ENCODE measurements around the gene KL.
A peak's percentile ranks its signal among the peaks of the same experiment; 100 is the strongest.

KL gene

DNA sequence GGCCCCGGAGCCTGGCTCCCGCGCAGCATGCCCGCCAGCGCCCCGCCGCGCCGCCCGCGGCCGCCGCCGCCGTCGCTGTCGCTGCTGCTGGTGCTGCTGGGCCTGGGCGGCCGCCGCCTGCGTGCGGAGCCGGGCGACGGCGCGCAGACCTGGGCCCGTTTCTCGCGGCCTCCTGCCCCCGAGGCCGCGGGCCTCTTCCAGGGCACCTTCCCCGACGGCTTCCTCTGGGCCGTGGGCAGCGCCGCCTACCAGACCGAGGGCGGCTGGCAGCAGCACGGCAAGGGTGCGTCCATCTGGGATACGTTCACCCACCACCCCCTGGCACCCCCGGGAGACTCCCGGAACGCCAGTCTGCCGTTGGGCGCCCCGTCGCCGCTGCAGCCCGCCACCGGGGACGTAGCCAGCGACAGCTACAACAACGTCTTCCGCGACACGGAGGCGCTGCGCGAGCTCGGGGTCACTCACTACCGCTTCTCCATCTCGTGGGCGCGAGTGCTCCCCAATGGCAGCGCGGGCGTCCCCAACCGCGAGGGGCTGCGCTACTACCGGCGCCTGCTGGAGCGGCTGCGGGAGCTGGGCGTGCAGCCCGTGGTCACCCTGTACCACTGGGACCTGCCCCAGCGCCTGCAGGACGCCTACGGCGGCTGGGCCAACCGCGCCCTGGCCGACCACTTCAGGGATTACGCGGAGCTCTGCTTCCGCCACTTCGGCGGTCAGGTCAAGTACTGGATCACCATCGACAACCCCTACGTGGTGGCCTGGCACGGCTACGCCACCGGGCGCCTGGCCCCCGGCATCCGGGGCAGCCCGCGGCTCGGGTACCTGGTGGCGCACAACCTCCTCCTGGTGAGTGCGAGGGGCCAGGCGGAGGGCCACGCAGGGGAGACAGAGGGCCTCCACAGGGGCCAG lies at the start of gene KL:
KL (plus strand) TSS at position 10 of the 909 bp plus-strand sequence; CDS start at position 28, 18 bp downstream.
- DNase-seq: peak; percentile 13

DNA sequence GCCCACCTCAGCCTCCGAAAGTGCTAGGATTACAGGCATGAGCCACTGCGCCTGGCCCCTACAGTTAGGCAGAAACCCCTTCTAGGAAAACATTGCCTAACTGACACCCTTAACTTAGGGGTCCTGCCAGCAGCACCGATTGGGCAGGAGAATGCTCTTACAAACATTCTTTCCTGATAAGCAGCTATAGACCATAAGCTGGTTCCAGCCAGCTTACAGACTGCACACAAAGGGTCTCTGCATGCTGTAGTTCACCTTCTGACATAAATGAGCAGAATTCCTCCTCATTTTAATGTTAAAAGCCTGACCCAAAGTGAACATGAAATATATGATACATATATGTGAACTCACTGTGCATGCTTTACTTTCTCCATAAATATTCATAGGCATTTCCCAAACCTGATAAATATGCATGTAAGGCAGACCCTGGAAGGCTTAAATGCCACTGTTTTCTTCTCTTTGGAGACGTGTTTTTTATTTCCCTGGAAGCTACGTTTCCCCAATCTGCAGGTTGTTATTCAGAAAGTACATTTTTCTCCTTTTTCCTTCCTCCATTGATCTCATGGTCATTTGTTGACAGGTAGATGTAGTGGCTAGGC lies 48.5 kb upstream of the KL start:
- DNase-seq: no peak

DNA sequence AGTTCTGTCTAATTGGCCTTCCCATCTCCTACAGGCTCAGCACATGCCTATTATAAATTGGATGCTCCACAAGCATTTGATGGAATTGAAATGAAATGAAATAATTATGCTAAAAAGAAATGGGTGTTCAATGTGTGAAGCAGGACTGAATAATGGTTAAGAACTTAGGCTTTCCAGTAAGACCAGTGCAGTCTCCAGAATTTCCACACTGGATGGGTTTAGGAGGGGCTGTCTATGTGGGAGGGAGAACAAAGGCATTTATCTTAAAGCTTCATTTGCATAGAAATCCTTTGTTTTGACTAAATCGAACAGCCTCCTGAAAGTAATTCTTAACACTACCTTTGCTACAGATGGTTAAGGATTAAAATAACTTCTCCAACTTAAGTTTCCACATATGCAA lies 47.9 kb upstream of the KL start:
- DNase-seq: no peak

DNA sequence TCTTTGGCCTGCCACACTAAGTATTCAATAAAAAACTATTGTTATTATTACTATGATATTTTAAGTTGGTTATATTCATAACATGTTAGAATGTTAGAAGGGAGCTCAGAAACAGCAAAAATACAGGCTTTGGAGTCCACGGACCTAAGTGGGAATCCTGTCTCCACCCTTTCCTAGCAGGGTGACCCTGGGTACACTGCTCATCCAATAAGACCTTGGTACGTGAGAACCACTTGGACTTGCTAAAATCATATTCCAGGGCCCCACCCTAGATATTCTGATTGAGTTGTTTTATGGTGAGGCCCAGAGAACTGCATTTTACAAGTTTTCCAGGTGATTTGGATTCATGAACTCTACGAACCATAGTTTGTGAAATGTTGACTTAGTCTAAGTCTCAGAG lies 47.4 kb upstream of the KL start:
- DNase-seq: no peak

DNA sequence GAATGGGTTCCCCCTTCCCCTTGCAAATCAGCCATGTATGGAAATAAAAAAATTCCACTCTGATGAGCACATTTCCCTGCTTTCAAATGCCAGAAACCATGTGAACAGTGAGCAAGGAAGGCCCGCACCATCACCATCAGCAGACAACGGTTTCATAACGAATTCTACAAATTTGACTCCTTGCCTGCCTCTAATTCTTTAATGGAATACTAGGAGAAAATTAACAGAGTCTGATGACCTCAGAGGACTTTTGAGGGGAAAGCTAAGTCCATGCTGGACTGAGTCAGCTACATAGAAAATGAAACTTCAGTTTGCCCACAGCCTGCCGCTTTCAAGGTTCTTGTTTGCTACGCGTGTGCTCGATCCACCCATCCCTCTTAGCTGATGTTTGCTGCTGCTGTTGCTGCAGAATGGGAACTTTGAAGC lies 46.7 kb upstream of the KL start:
- no peak for DNase-seq

DNA sequence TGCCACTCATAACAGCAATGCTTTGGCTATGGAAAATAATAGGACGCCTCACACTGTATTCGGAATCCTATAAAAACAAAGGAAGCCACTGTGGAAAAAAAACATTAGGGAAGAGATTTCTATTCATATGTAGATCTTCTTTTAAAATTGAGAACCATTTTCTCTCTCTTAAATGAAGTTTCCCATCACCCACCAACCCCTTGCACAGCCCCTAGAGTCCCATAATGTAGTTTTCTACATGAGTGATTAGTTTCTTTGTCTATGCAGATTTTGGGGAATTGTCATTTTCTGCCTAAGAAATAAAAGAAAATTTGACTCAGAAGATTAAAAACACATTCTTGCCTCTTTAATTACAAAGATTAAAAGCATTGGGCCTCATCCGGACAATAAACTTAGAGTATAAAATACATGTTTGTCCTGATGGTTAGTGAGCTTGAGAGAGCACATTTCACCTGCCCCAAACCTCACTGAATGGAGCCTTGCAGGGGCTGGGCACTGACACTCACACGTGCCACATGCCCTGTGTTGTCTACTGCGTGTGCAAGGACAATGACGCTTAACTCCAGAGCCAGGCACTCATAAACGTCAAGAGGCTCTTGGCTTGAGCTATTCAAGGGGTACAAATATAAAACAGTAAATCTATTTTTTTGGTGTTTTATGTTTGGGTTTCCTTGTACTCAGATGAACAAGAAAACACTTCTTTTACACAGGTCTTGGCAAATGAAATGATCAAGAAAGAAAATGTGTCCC lies 40.0 kb upstream of the KL start:
- DNase-seq: peak; percentile 32

DNA sequence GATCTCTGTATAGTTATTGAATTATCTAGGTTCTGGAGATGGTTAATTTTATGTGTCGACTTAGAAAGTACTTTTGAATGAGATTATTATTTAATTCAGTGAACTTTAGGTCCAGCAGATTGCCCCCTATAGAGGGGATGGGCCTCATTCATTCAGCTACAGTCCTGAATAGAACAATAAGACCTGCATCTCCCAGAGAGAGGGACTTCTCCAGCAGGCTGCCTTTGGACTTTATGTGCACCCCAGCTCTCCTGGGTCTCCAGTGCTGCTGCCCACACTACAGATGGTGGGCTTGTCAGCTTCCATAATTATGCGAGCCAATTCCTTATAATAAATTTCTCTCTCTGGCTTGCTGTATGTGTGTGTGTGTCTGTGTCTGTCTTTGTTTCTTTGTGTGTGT lies 39.3 kb upstream of the KL start:
- DNase-seq: no peak

DNA sequence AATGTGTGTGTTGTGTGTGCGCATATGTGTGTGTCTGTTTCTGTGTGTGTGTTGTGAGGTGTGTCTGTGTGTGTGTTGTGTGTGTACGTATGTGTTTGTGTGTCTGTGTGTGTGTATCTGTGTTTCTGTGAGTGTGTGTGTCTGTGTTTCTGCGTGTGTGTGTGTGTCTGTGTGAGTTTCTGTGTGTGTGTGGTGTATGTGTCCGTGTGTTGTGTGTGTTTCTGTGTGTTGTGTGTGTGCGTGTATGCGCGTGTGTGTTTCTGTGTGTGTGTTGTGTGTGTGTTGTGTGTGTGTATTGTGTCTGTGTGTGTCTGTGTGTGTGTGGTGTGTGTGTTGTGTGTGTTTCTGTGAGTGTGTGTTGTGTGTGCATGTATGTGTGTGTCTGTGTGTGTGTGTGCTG lies 38.9 kb upstream of the KL start:
- no peak for DNase-seq

DNA sequence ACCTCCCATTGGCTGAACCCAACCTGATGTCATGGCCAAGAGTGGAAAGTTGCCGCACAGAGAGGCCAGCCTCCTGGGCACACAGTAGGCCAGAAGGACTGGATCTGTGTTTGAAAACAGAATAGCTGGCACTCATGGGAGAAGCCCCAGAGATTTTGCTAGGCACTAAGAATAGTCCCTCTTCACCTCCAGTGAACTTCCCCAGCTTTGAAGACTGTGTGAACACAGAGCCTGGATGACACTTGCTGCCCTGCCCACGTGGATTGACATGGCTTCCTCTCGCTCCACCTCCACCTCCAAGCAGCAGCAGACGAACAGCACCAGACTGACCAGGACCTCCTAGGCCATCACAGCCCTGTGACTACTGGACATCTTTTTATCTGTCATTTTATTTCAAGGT lies 37.9 kb upstream of the KL start:
- no peak for DNase-seq

DNA sequence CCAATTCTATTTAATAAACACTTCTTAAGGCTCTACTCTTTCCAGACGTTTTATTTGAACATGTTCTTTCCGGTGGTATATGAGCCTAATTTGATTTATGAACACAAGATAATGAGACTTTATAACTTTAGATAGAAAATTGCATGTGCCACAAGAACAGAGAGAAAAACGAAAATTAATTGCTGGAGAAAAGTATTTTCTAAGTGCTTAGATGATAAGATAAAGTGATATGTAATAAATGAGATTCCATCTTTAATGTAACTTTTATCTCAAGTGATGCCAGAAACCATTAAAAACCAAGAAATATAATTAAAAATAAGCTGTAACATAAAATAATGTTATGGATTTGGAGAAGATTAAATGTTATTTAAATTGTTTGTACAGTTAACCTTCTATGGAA lies 33.2 kb upstream of the KL start:
- DNase-seq: no peak

DNA sequence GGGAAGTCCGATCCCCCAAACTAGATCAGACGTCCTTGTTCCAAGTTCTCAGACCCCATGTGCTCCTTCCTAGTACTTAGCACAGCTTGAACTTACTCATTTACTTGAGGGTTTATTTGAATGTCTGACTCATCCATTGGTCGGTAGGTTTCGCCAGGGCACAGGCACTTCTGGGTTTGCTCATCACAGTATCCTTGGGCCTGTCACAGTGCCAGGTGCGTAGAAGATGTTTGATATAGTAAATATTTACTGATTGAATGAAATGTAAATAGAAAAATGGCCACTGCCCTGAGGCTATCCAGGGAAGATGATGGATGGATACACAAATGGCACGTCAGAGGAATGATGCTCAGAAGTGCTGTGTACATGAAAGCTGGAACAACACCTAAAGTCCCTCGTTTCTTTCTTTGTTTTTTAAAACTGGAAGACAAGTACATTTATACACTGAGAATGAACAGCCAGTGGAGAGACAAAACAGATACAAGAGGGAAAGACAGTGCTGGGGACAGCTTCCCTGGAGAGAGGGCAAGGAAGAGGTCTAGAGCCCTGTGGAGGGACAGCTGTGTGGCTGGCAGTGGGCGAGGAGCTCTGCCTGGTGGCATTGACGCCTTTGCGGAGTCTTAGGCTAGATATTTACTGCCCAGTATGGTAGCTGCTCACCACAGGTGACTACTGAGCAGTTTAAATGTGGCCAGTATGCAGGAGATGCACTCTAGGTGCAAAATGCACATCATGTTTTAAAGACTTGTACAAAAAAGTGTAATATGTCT lies 31.2 kb upstream of the KL start:
- DNase-seq: no peak

DNA sequence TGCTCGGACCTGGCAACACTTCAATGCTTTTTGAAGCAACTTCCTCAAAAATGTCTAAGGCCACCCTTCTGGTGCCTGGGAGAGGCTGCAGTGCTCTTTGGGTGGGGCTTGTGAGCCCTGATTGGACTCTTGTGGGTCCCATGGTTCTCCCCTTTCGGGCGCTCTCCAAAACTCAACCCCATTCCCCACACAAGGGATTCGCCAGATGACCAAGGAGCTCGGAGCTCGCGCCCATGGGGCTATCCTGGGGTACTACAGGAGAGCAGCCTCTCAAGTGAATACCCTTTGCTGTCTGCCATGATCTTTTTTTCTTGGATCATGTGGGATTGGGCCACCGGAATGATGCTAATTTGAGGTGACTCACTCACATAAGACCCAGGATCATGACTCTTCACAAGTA lies 29.7 kb upstream of the KL start:
- no peak for DNase-seq

DNA sequence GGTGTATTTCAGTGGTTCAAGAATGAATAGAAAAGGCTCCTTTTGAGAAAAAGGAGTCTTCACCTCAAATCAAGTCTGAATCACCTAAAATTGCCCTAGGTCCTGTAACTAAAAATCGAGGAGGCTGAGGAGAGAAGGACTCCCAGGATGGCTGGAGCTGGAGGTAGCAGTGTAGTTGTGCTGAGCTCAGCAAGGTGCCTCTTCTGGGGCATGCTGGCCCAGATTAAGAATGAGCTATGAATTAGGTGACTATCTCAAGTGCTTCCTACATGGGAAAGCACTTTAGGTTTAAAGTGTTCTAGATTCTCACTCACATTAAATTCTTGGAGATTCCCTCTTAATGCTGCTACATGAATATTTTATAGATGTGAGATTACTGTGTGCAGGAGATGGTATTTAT lies 28.8 kb upstream of the KL start:
- DNase-seq: no peak

DNA sequence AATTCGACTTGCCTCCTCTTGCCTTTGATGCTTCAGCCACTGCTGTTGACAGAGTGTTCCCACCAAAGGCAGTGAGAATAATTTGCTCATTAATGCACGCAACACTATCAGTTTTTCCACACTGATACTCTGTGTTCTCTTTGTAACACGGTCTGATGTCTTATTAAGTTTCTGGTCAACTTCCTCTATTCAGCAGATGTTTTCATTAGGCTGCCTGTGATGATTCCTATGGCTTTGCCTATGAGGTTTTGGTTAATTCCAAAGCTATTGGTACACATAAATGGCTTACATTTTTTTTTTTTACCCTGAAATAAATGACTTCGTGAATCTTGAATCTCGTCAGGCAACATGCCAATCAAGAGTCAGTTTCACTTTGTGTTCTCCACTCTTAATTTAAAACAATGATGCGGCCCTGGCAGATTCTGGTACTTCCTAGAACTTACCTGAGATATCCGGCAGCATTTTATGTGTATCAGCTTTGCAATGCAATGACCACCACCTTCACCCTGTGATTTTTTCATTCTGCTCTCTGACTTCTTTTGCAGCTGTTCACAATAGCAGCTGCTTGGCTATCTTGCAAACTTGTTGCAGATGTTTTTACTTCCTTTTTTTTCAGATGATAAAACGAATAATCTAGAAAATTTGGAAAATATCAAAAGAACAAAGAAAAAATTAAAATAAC lies 27.5 kb upstream of the KL start:
- DNase-seq: no peak

DNA sequence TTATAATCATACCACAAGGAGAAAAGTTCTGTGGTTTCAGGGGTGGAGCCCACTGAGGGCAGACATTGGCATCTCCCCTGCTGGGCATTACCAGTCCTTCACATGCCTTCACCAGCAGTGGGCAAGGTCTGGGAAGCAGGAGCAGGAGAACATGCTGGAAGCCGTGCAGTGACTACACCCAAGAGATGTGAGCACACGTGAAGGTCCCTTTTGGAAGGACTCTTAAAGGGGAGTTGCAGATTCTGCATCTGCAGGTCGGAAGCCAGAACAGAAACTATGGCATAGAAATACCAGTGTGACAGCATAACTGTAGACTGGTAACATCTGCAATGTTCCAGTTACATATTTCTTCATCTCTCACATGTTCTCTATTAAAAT lies 26.9 kb upstream of the KL start:
- DNase-seq: no peak

DNA sequence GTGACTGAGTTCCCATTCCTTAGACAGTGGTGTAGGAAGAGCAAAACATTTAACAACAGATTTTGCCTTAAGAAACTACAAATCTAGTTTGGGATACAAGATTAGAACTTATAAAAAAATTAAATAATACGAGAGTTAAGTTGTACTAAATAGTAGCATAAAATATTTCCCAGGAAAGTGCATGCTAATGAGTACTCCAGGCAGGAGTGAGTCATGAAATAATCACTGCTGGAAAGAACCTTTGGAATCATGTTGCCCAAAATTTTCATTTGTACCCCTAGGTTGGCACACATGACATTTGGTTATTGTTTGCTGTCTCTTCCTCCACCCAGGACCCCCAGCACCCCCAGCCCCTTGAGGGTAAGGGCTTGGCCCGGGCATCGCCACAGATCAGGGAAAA lies 26.3 kb upstream of the KL start:
- DNase-seq: no peak

DNA sequence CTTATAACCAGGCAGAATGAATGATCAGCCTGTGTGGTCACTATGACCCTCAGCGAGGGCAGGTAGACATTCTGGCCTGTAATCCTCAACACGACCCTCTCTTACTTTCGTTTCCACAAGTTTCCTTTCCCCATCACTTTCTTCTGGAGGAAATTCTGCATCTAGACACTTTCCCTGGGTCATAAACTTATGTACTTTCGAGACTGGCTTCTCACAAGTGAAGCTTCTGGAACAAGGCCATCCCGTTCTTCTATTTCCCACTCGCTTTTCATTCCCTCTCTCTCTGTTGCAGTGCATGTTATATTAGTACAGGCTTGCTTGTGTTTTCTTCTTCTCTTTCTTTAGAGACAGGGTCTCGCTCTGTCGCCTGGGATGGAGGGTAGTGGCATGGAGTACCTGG lies 23.1 kb upstream of the KL start:
- DNase-seq: no peak

DNA sequence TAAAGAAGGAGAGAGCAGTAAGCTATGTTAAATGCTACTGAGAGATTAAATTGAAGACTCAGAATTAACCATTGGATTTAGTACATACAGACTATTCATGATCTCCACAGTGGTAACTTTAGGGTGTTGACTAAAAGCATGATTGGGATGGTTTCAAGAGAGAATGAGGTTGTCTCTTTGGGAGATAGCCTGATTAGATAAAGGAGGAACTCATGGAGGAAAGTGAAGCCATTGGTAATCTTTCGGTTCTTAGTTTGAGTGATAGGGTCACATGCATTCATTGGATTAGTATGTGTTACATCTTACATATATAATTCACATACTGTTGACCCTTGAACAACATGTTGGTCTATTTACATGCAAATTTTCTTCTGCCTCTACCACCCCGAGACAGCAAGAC lies 18.8 kb upstream of the KL start:
- DNase-seq: no peak

DNA sequence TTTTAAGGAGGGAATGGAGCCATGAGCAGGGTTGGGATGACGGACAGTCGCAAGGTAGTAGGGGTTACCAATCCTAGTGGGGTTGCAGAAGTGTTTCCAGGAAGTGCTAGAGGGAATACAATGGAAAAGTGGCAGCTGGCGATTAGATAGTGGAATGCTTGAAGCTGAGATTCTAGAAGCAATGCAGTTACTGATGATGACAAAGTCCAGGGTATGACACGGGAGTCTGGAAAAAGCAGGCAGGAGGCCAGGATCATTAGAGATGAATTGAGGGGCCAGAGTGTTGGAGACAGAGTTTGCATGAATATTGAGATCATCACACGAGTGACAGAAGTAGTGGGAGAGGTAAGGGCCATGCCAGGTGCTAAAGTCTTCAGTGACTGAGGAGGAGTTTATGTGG lies 17.3 kb upstream of the KL start:
- DNase-seq: no peak

DNA sequence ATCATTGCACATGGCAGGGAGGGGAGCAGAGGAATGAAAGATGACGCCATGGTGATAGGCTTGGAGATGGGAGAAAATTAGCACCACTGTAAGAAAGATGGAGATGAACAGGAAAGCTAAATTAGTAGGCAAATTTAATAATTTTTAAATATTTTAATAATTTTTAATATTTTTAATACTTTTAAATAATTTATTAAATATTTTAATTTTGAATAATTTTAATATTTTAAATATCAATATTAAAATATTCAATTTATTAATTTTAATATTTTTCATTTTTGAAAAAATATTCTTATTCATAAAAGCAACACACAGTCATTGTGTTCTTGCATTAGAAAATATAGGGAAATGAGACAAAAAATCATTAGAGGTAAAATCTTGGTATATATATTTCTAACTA lies 15.9 kb upstream of the KL start:
- DNase-seq: no peak

DNA sequence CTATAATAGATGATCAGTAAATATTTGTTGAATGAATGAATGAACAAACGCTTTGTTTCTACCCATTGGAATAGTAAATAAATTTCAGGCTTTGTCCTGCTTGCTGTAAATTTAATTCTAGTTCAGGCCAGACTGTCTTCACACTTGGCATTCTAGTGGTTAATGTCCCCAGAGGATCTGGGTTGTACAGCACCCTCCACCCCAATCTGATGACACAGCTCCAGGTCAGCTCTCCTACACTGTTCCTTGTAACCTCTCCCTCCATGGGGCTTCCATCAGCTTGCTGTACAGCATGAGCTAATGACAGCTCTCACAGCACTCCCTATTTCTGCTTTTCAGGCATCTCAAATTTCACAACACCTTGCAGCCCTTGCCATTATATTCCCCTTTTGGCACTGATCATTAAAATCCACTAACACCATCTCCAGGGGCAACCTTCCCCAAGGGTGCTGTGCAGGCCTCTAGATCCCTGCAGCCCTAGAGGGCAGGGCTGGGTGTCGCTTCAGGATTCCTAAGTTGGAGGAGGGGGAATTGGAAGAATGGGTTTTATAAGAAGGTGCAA lies 12.7 kb upstream of the KL start:
- peak; percentile 54 for DNase-seq

DNA sequence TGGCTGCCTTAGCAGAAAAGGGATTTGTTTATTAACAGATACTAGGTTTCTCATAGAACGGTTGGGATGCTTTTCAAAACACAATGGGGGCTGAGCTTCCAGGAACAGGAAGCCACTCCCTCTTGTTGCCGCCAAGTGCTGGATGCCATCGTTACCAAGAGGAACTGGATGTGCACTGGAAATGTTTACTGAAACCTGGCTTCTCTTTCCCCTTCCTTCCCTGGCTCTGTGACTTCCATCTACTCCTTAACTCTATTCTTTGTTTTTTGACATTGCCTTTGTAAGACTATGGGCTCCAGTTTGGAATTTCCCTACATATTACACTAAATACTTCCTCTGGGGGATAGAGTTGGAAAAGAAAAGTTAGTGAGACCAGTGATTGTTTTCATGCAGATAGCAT lies 11.7 kb upstream of the KL start:
- no peak for DNase-seq

All from DMS79 treated with DMSO at 0.1 percent for 48 hours (cell line).